Measurements from ENCODE around the gene TAS2R40.

TAS2R40 gene

GRCh38 chr7:143225047-143225446, 3.2 kb downstream of the TAS2R40 start:
- DNase-seq, result no peak

GRCh38 chr7:143227806-143228205, 6.0 kb downstream of the TAS2R40 start:
- no peak for DNase-seq

- no peak for DNase-seq
Measured at GRCh38 chr7:143229054-143229790, 7.4 kb downstream of the TAS2R40 start.

- DNase-seq, result no peak
Measured at GRCh38 chr7:143230602-143231457, 9.0 kb downstream of the TAS2R40 start.

- DNase-seq, result peak; percentile 76
Measured at GRCh38 chr7:143233816-143234532, 12.1 kb downstream of the TAS2R40 start.

GRCh38 chr7:143234533-143234875, 12.7 kb downstream of the TAS2R40 start:
- peak; percentile 38 for DNase-seq

- peak; percentile 53 for DNase-seq
Measured at GRCh38 chr7:143235561-143235960, 13.7 kb downstream of the TAS2R40 start.

- no peak for DNase-seq
Measured at GRCh38 chr7:143236408-143236990, 14.7 kb downstream of the TAS2R40 start.

GRCh38 chr7:143237366-143237765, 15.5 kb downstream of the TAS2R40 start:
- DNase-seq, result peak; percentile 75

GRCh38 chr7:143238289-143238980, 16.6 kb downstream of the TAS2R40 start:
- no peak for DNase-seq

GRCh38 chr7:143239813-143240212, 18.0 kb downstream of the TAS2R40 start:
- DNase-seq, result peak; percentile 95

- DNase-seq, result peak; percentile 75
Measured at GRCh38 chr7:143240291-143241168, 18.7 kb downstream of the TAS2R40 start.

- DNase-seq, result peak; percentile 63
Measured at GRCh38 chr7:143242306-143242705, 20.5 kb downstream of the TAS2R40 start.

- no peak for DNase-seq
Measured at GRCh38 chr7:143243111-143243510, 21.3 kb downstream of the TAS2R40 start.

GRCh38 chr7:143243614-143244013, 21.8 kb downstream of the TAS2R40 start:
- no peak for DNase-seq

GRCh38 chr7:143244321-143244720, 22.5 kb downstream of the TAS2R40 start:
- no peak for DNase-seq

GRCh38 chr7:143245123-143245522, 23.3 kb downstream of the TAS2R40 start:
- peak; percentile 83 for DNase-seq

GRCh38 chr7:143247372-143247771, 25.5 kb downstream of the TAS2R40 start:
- no peak for DNase-seq

- peak; percentile 57 for DNase-seq
Measured at GRCh38 chr7:143248761-143249354, 27.0 kb downstream of the TAS2R40 start.

GRCh38 chr7:143250199-143250598, 28.4 kb downstream of the TAS2R40 start:
- no peak for DNase-seq

- DNase-seq, result no peak
Measured at GRCh38 chr7:143250822-143251221, 29.0 kb downstream of the TAS2R40 start.
